OCI-M2 (cell line): Measurements from ENCODE around the gene IL2RG.
A peak's percentile ranks its signal among the peaks of the same experiment; 100 is the strongest.

Experiments used
- DNase-seq: peaks from one replicate; lab custom pipeline; 2025; ENCODE audit not compliant: unreplicated experiment; lab: John Stamatoyannopoulos, UW

Gene IL2RG

GRCh38 chrX:71081330-71082123 lies 29.9 kb downstream of the IL2RG start:
- DNase-seq: no peak

GRCh38 chrX:71070531-71070930 lies 40.8 kb downstream of the IL2RG start:
- DNase-seq: no peak

GRCh38 chrX:71068044-71068918 lies 43.1 kb downstream of the IL2RG start, which contains the start of gene SNX12:
TSS of gene SNX12 (minus strand) at chrX:71068334. CDS start at chrX:71068306, 28 bp downstream.
- peak; percentile 56 for DNase-seq

GRCh38 chrX:71067712-71068043 lies 43.7 kb downstream of the IL2RG start:
- DNase-seq: no peak

- DNase-seq: no peak
Observed at GRCh38 chrX:71067089-71067488, 44.3 kb downstream of the IL2RG start.

- no peak for DNase-seq
Observed at GRCh38 chrX:71060127-71060526, 51.2 kb downstream of the IL2RG start.

- no peak for DNase-seq
Observed at GRCh38 chrX:71057848-71058530, 53.4 kb downstream of the IL2RG start.
